ENCODE results near the gene VSX1.

The VSX1 gene

DNA sequence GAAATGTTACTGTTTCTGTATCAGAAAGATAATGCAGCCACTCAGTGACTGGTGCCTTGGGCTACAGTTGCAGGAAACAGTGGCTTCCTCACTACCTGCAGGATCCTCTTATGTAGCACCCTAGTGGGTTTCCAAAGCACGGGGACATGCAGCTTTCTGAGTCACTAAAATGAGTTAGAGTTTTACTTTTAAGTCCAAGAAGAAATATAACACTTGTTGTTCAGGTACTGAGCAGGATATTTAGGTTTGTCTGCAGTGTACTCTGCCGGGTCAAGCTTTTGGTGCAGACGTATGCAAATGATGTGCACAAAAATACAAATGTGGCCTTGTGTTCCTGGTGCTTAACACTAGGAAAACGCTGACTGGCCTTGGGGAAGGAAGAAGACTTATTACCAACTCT lies 46.0 kb downstream of the VSX1 start:
- H3K27me3 Mint-ChIP-seq: no peaks in the 10 kb centered on the region
- H3K9me3 Mint-ChIP-seq: no peaks in the 10 kb centered on the region
- DNase-seq: peak; percentile 9
- peak overlapping the region; percentile 56 for H3K4me3 Mint-ChIP-seq
- ATAC-seq: peak; percentile 41
- peaks cover 40% of the 10 kb centered on the region for H3K4me1 Mint-ChIP-seq
- peak overlapping the region; percentile 76 for H3K27ac Mint-ChIP-seq
- H3K36me3 Mint-ChIP-seq (ENCODE audit: low read depth): no peaks in the 10 kb centered on the region

DNA sequence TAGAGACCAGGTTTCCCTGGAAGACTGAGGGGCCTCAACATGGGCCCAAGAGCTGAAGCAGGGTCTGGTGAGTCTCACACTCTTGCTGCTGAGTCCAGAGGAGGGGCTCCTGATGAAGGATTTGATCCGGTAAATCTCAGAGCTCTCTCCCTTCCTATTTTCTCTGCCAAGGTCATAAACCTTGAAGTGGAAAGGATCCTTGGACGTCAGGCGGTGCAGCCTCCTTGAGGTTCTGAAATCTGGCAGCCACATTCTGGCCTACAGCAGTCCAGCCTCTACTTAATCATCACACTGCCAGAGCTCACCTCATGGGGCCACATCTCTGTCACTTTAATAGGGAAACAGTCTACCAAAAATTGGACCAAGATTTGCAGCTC lies 48.0 kb downstream of the VSX1 start:
- Mint-ChIP-seq H3K4me3 (no peak overlapping the region), H3K9me3 (no peaks in the 10 kb centered on the region), H3K27ac (no peak overlapping the region), H3K36me3 (ENCODE audit: low read depth) (peaks cover 2% of the 10 kb centered on the region), H3K27me3 (no peaks in the 10 kb centered on the region), H3K4me1 (peaks cover 40% of the 10 kb centered on the region)
- ATAC-seq: no peak
- no peak for DNase-seq

GRCh38 chr20:25033265-25033923 lies 48.5 kb downstream of the VSX1 start:
- Mint-ChIP-seq H3K4me1 (peaks cover 39% of the 10 kb centered on the region), H3K36me3 (ENCODE audit: low read depth) (peaks cover 2% of the 10 kb centered on the region), H3K27me3 (no peaks in the 10 kb centered on the region), H3K27ac (no peak overlapping the region), H3K9me3 (no peaks in the 10 kb centered on the region), H3K4me3 (no peak overlapping the region)
- ATAC-seq (no peak), DNase-seq (no peak)

GRCh38 chr20:25032478-25033264 lies 49.3 kb downstream of the VSX1 start:
- H3K4me1 Mint-ChIP-seq: peaks cover 32% of the 10 kb centered on the region
- H3K27ac Mint-ChIP-seq: no peak overlapping the region

GRCh38 chr20:25032065-25032477 lies 49.9 kb downstream of the VSX1 start:
- ATAC-seq: no peak
- H3K4me3 Mint-ChIP-seq: no peak overlapping the region
- no peaks in the 10 kb centered on the region for H3K9me3 Mint-ChIP-seq
- peaks cover 26% of the 10 kb centered on the region for H3K4me1 Mint-ChIP-seq
- no peak overlapping the region for H3K27ac Mint-ChIP-seq
- H3K27me3 Mint-ChIP-seq: no peaks in the 10 kb centered on the region
- H3K36me3 Mint-ChIP-seq (ENCODE audit: low read depth): peaks cover 2% of the 10 kb centered on the region
- no peak for DNase-seq

More at GRCh38 chr20:25032478-25033264, 49.3 kb downstream of the VSX1 start:
- DNase-seq: no peak
- Mint-ChIP-seq H3K4me3 (no peak overlapping the region), H3K36me3 (ENCODE audit: low read depth) (peaks cover 2% of the 10 kb centered on the region), H3K27me3 (no peaks in the 10 kb centered on the region), H3K9me3 (no peaks in the 10 kb centered on the region)
- no peak for ATAC-seq

GRCh38 chr20:25031241-25031640 lies 50.7 kb downstream of the VSX1 start:
- Mint-ChIP-seq H3K27ac (no peak overlapping the region), H3K4me3 (no peak overlapping the region), H3K27me3 (no peaks in the 10 kb centered on the region), H3K36me3 (ENCODE audit: low read depth) (peaks cover 2% of the 10 kb centered on the region), H3K4me1 (peaks cover 17% of the 10 kb centered on the region), H3K9me3 (no peaks in the 10 kb centered on the region)
- ATAC-seq (no peak), DNase-seq (no peak)

DNA sequence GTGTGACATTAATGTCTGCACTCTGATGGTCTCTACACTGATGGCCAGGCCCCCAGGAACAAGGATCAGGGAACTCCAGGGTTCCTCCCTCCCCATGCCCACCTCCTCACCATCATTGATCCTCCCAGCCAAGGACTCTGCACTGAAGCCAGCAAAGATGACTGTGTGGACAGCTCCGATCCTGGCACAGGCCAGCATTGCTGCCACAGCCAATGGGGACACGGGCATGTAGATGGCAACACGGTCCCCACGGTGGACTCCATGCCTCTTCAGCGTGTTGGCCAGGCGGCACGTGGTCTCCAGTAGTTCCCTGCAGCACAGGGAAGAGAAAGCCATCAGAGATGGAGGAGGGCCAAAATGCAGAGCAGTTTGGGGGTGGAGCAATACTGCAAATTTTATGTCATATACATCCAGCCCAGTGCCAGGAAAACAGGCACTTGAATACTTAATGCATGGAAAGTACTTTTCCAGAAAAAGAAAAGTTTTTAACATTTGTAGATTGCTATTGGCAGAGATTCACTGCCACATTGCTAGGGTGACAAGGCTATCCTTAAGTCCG lies 51.2 kb downstream of the VSX1 start:
- Mint-ChIP-seq H3K4me3 (no peak overlapping the region), H3K36me3 (ENCODE audit: low read depth) (peaks cover 2% of the 10 kb centered on the region), H3K4me1 (peaks cover 12% of the 10 kb centered on the region), H3K9me3 (no peaks in the 10 kb centered on the region), H3K27me3 (no peaks in the 10 kb centered on the region), H3K27ac (no peak overlapping the region)
- DNase-seq: no peak
- ATAC-seq: no peak

DNA sequence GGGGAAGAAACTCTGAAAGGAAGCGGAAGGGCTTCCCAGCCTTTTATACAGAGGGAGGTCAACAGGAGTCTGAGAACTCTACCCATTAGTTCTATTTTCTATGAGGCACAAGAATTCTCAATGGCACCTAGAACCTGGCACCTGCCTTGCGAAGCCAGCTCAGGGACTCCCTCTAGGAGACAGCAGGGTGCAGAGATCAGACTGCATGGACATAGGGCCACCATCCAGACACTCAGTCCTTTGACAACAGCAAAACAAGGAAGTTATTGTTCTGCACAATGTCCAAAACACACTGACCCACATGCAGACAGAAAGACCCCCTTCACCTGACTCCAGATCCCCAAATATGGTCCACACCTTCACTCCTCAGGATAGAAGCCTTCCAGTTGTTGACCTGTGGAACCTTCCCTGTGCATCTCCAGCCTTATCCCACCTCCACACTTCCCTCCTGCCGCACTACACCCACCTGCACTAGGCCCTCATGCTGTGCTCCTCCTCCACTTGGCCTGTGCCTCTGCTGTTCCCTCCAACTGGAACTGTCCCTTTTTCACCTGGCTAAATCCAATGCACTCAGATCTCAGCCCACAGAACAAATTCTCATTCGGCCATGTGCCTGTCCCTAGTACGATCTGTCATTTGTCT lies 51.8 kb downstream of the VSX1 start:
- Mint-ChIP-seq H3K27ac (no peak overlapping the region), H3K4me3 (no peak overlapping the region), H3K36me3 (ENCODE audit: low read depth) (peaks cover 2% of the 10 kb centered on the region), H3K4me1 (peaks cover 7% of the 10 kb centered on the region), H3K9me3 (no peaks in the 10 kb centered on the region), H3K27me3 (no peaks in the 10 kb centered on the region)
- ATAC-seq (no peak), DNase-seq (no peak)

GRCh38 chr20:25025986-25026605 lies 55.8 kb downstream of the VSX1 start:
- Mint-ChIP-seq H3K9me3 (no peaks in the 10 kb centered on the region), H3K27me3 (no peaks in the 10 kb centered on the region), H3K4me3 (no peak overlapping the region), H3K4me1 (peaks cover 2% of the 10 kb centered on the region), H3K27ac (no peak overlapping the region), H3K36me3 (ENCODE audit: low read depth) (peaks cover 2% of the 10 kb centered on the region)
- DNase-seq: no peak
- no peak for ATAC-seq

All from activated naive CD8-positive, alpha-beta T cell treated with anti-CD3 and anti-CD28 coated beads, Interleukin-2, amount 50 U/mL, for 24 hours (primary cell).